Measurements from ENCODE around the gene C10orf88. TPM values are rescaled to one million over a fixed set of nuclear protein-coding genes. Genes with fewer than 3 reads are reported as not detected.

Gene C10orf88
- 5.7 and 6.5 TPM in 2 replicates for total RNA-seq

GRCh38 chr10:122953902-122954730 is at the start of gene C10orf88:
C10orf88 (minus strand) TSS chr10:122954227; CDS start chr10:122954178, 49 bp downstream.

GRCh38 chr10:122980209-122981065 is 26.4 kb upstream of the C10orf88 start, which contains the start of gene PSTK:
PSTK (plus strand) TSS chr10:122980401; CDS start chr10:122980480, 79 bp downstream.

GRCh38 chr10:122910310-122910709 is 43.7 kb downstream of the C10orf88 start, which contains the start of gene FAM24A:
FAM24A (plus strand) TSS chr10:122910610; CDS start chr10:122911635, 1,025 bp downstream.

Other genes starting within 250 kb of the C10orf88 start
- gene CUZD1, start 108.4 kb downstream of the C10orf88 start, total RNA-seq, result 0.89 and 1.5 TPM in 2 replicates
- gene FAM24B, start 74.6 kb downstream of the C10orf88 start, total RNA-seq, result 10.8 and 11.1 TPM in 2 replicates
- not detected in 2 replicates for gene FAM24A, start 43.6 kb downstream of the C10orf88 start, total RNA-seq
- gene PSTK, start 26.2 kb upstream of the C10orf88 start, total RNA-seq, result 3.0 and 3.6 TPM in 2 replicates
- 3.2 and 3.7 TPM in 2 replicates for gene IKZF5, start 54.6 kb upstream of the C10orf88 start, total RNA-seq
- 3.7 and 5.1 TPM in 2 replicates for gene ACADSB, start 54.8 kb upstream of the C10orf88 start, total RNA-seq
- gene HMX3, start 181.7 kb upstream of the C10orf88 start, total RNA-seq, result 0.10 TPM in 1 of 2 replicates, not detected in the other
- not detected in 2 replicates for gene HMX2, start 193.9 kb upstream of the C10orf88 start, total RNA-seq
- 245 and 252 TPM in 2 replicates for gene BUB3, start 200.2 kb upstream of the C10orf88 start, total RNA-seq

All from mammary microvascular endothelial cell (primary cell).